ENCODE results near the gene FECH. TPM values are rescaled to one million over a fixed set of nuclear protein-coding genes. Genes with fewer than 3 reads are reported as not detected.
A peak's percentile ranks its signal among the peaks of the same experiment; 100 is the strongest.

FECH gene
- 10 to 100 TPM; 16.8 to 18.0 TPM for total RNA-seq
- polyA plus RNA-seq = 10 to 100 TPM; 16.5 to 24.5 (median 22.9) TPM
- total RNA-seq = 20.2 to 39.7 (median 31.5) reads per million in 6 experiments

GRCh38 chr18:57586251-57587049, at the start of gene FECH:
FECH (minus strand) TSS chr18:57586702; CDS start chr18:57586620, 82 bp downstream.
- peak within 1 kb of the TSS; percentile 71 to 92 (median 88) for H3K27ac Mint-ChIP-seq
- H3K4me1 Mint-ChIP-seq = peaks cover 9 to 42% (median 28%) of the 10 kb centered on the region in 4 donors
- no peaks in the 10 kb centered on the region for H3K9me3 Mint-ChIP-seq
- H3K27me3 Mint-ChIP-seq = no peaks in the 10 kb centered on the region
- peak within 1 kb of the TSS; percentile 84 to 93 (median 90) for H3K4me3 Mint-ChIP-seq
- peaks cover 0 to 14% (median 0%) of the 10 kb centered on the region in 3 donors for H3K36me3 Mint-ChIP-seq
- ATAC-seq (peak; percentile 93 to 96), DNase-seq (peak; percentile 43 to 77 (median 70))
- POLR2A ChIA-PET = interaction anchor here (0.9 to 1.4 kb wide), 3 partner anchors 17 to 44 kb away, joined by 3 to 5 read pairs (median 3); partner anchors contain the start of gene NARS1

- Mint-ChIP-seq H3K27ac (peak overlapping the region in 3 of 10 donors; percentile 4 to 31 (median 12)), H3K9me3 (no peaks in the 10 kb centered on the region), H3K4me3 (no peak overlapping the region), H3K4me1 (peaks cover 11 to 24% (median 21%) of the 10 kb centered on the region in 4 donors), H3K27me3 (no peaks in the 10 kb centered on the region), H3K36me3 (peaks cover 0 to 16% (median 2%) of the 10 kb centered on the region in 3 donors)
- POLR2A ChIA-PET = interaction anchor here (0.6 kb wide), 2 partner anchors 13 to 35 kb away, joined by 3 read pairs; partner anchors contain the start of gene NARS1
- ATAC-seq = no peak
- no peak for DNase-seq
Measured at GRCh38 chr18:57635003-57635822, 48.7 kb upstream of the FECH start.

GRCh38 chr18:57631697-57632096, 45.2 kb upstream of the FECH start:
- no peaks in the 10 kb centered on the region for H3K27me3 Mint-ChIP-seq
- peaks cover 10 to 32% (median 22%) of the 10 kb centered on the region in 4 donors for H3K4me1 Mint-ChIP-seq
- POLR2A ChIA-PET = interaction anchor here (3.1 kb wide), 1 partner anchor 11 kb away, joined by 38 read pairs; the partner anchor contains the start of gene NARS1
- H3K36me3 Mint-ChIP-seq = peaks cover 0 to 2% (median 0%) of the 10 kb centered on the region in 3 donors
- no peak for ATAC-seq
- peak overlapping the region; percentile 9 to 99 (median 86) for H3K4me3 Mint-ChIP-seq
- no peak for DNase-seq
- no peaks in the 10 kb centered on the region for H3K9me3 Mint-ChIP-seq
- peak overlapping the region in 9 of 10 donors; percentile 22 to 97 (median 64) for H3K27ac Mint-ChIP-seq

- DNase-seq (no peak), ATAC-seq (no peak)
- H3K4me3 Mint-ChIP-seq = peak overlapping the region; percentile 92 to 99 (median 97)
- H3K4me1 Mint-ChIP-seq = peaks cover 10 to 32% (median 22%) of the 10 kb centered on the region in 4 donors
- peak overlapping the region in 9 of 10 donors; percentile 25 to 98 (median 97) for H3K27ac Mint-ChIP-seq
- no peaks in the 10 kb centered on the region for H3K9me3 Mint-ChIP-seq
- POLR2A ChIA-PET = interaction anchor here (0.9 to 3.1 kb wide), 3 partner anchors 10 to 980 kb away, joined by 3 to 38 read pairs (median 3); partner anchors contain the start of genes FECH, NARS1 and WDR7
- no peaks in the 10 kb centered on the region for H3K27me3 Mint-ChIP-seq
- no peaks in the 10 kb centered on the region for H3K36me3 Mint-ChIP-seq
Measured at GRCh38 chr18:57630754-57631595, 44.5 kb upstream of the FECH start.

GRCh38 chr18:57630002-57630753, 43.7 kb upstream of the FECH start:
- peak; percentile 97 to 98 for ATAC-seq
- DNase-seq = peak; percentile 89 to 97 (median 94)
- Mint-ChIP-seq H3K27ac (peak overlapping the region; percentile 94 to 98 (median 97)), H3K4me3 (peak overlapping the region; percentile 92 to 99 (median 97)), H3K27me3 (no peaks in the 10 kb centered on the region), H3K36me3 (no peaks in the 10 kb centered on the region), H3K9me3 (no peaks in the 10 kb centered on the region), H3K4me1 (peaks cover 10 to 28% (median 21%) of the 10 kb centered on the region in 4 donors)
- POLR2A ChIA-PET = interaction anchor here (0.9 to 3.1 kb wide), 3 partner anchors 9 to 980 kb away, joined by 3 to 38 read pairs (median 3); partner anchors contain the start of genes FECH, NARS1 and WDR7

- DNase-seq = no peak
- H3K27me3 Mint-ChIP-seq = no peaks in the 10 kb centered on the region
- peak overlapping the region; percentile 59 to 98 (median 97) for H3K27ac Mint-ChIP-seq
- ATAC-seq = no peak
- H3K9me3 Mint-ChIP-seq = no peaks in the 10 kb centered on the region
- H3K36me3 Mint-ChIP-seq = no peaks in the 10 kb centered on the region
- POLR2A ChIA-PET = interaction anchor here (3.1 kb wide), 1 partner anchor 9 kb away, joined by 38 read pairs; the partner anchor contains the start of gene NARS1
- H3K4me3 Mint-ChIP-seq = peak overlapping the region; percentile 92 to 99 (median 97)
- peaks cover 10 to 24% (median 20%) of the 10 kb centered on the region in 4 donors for H3K4me1 Mint-ChIP-seq
Measured at GRCh38 chr18:57629422-57629821, 42.9 kb upstream of the FECH start.

GRCh38 chr18:57627488-57627887, 41.0 kb upstream of the FECH start:
- H3K9me3 Mint-ChIP-seq = no peaks in the 10 kb centered on the region
- peak overlapping the region in 2 of 10 donors; percentile 47 to 75 for H3K27ac Mint-ChIP-seq
- no peaks in the 10 kb centered on the region for H3K36me3 Mint-ChIP-seq
- DNase-seq (no peak), ATAC-seq (no peak)
- no peaks in the 10 kb centered on the region for H3K27me3 Mint-ChIP-seq
- H3K4me1 Mint-ChIP-seq = peaks cover 10 to 24% (median 20%) of the 10 kb centered on the region in 4 donors
- peak overlapping the region in 2 of 10 donors; percentile 7 to 11 for H3K4me3 Mint-ChIP-seq
- POLR2A ChIA-PET = no interaction called here

- POLR2A ChIA-PET = no interaction called here
- ATAC-seq (no peak), DNase-seq (no peak)
- peaks cover 1 to 31% (median 23%) of the 10 kb centered on the region in 4 donors for H3K4me1 Mint-ChIP-seq
- H3K4me3 Mint-ChIP-seq = no peak overlapping the region
- H3K27ac Mint-ChIP-seq = no peak overlapping the region
- H3K9me3 Mint-ChIP-seq = no peaks in the 10 kb centered on the region
- H3K36me3 Mint-ChIP-seq = no peaks in the 10 kb centered on the region
- peaks cover 0 to 3% (median 0%) of the 10 kb centered on the region in 5 donors for H3K27me3 Mint-ChIP-seq
Measured at GRCh38 chr18:57624988-57625387, 38.5 kb upstream of the FECH start.

GRCh38 chr18:57621246-57621604, 34.7 kb upstream of the FECH start:
- peaks cover 0 to 54% (median 39%) of the 10 kb centered on the region in 4 donors for H3K4me1 Mint-ChIP-seq
- DNase-seq = no peak
- peaks cover 0 to 3% (median 0%) of the 10 kb centered on the region in 5 donors for H3K27me3 Mint-ChIP-seq
- peak overlapping the region; percentile 92 to 99 (median 98) for H3K27ac Mint-ChIP-seq
- ATAC-seq = peak; percentile 12 to 21
- H3K9me3 Mint-ChIP-seq = no peaks in the 10 kb centered on the region
- H3K36me3 Mint-ChIP-seq = peaks cover 0 to 23% (median 5%) of the 10 kb centered on the region in 3 donors
- peak overlapping the region; percentile 93 to 99 (median 97) for H3K4me3 Mint-ChIP-seq
- POLR2A ChIA-PET = interaction anchor here (0.7 to 4.6 kb wide), 4 partner anchors 9 to 970 kb away, joined by 5 to 38 read pairs (median 11); partner anchors contain the start of genes FECH and WDR7

- POLR2A ChIA-PET = interaction anchor here (3.4 to 4.6 kb wide), 2 partner anchors 11 to 27 kb away, joined by 15 to 38 read pairs; no protein-coding TSS in a partner anchor
- Mint-ChIP-seq H3K27me3 (peaks cover 0 to 3% (median 0%) of the 10 kb centered on the region in 5 donors), H3K27ac (peak overlapping the region in 8 of 10 donors; percentile 81 to 99 (median 94)), H3K4me1 (peaks cover 2 to 60% (median 45%) of the 10 kb centered on the region in 4 donors), H3K36me3 (peaks cover 0 to 34% (median 10%) of the 10 kb centered on the region in 3 donors), H3K4me3 (peak overlapping the region; percentile 37 to 99 (median 95)), H3K9me3 (no peaks in the 10 kb centered on the region)
- no peak for ATAC-seq
- no peak for DNase-seq
Measured at GRCh38 chr18:57619876-57620275, 33.4 kb upstream of the FECH start.

Measured in naive thymus-derived CD8-positive, alpha-beta T cell (primary cell).